HepG2 (cell line): Measurements from ENCODE around the gene NIP7. TPM values are rescaled to one million over a fixed set of nuclear protein-coding genes. Genes with fewer than 3 reads are reported as not detected.

Experiments
- BCLAF1 ChIP-seq: fragments of 450-650 bp; IDR thresholded peaks from 2 replicates; pipeline ENCODE4 v1.6.1; 2017; ENCODE audit warnings: mild to moderate bottlenecking
- BORCS8-MEF2B ChIP-seq: sonication (generic); formaldehyde crosslinking; IDR thresholded peaks from 2 replicates; pipeline ENCODE4 v1.8.0; 2022; ENCODE audit warnings: mild to moderate bottlenecking, missing genetic modification reagents
- CHD2 ChIP-seq: IDR thresholded peaks from 2 replicates; pipeline ENCODE4 v1.6.1; 2011; ENCODE audit warnings: low read depth, low read length, improper control_type of control experiment
- E2F1 ChIP-seq: sonication (generic); formaldehyde crosslinking; IDR thresholded peaks from 2 replicates; pipeline ENCODE4 v1.5.0; 2020; ENCODE audit warnings: missing genetic modification reagents
- EP300 ChIP-seq, 3 experiments: sonication (generic) in 1 of 3; formaldehyde crosslinking in 1 of 3; IDR thresholded peaks; 2 replicates each; pipeline versions ENCODE4 v1.5.1 to v1.6.1; 2011 to 2020; ENCODE audit warnings: low read depth in 2 of 3, low read length in 2 of 3, borderline replicate concordance in 1 of 3, improper control_type of control experiment in 1 of 3, mild to moderate bottlenecking in 1 of 3, missing genetic modification reagents in 1 of 3, moderate library complexity in 1 of 3
- ETV6 ChIP-seq: sonication (generic); formaldehyde crosslinking; conservative IDR thresholded peaks from 2 replicates; pipeline ENCODE4 v1.4.0; 2020; ENCODE audit warnings: missing genetic modification reagents
- ISX ChIP-seq: sonication (generic); formaldehyde crosslinking; conservative IDR thresholded peaks from 2 replicates; pipeline ENCODE4 v1.5.0; 2020; ENCODE audit warnings: missing genetic modification reagents
- MED1 ChIP-seq: sonication (generic); formaldehyde crosslinking; IDR thresholded peaks from 2 replicates; pipeline ENCODE4 v1.4.0; 2020; ENCODE audit warnings: missing genetic modification reagents
- NFE2 ChIP-seq: sonication (generic); formaldehyde crosslinking; IDR thresholded peaks from 2 replicates; pipeline ENCODE4 v1.4.0; 2020; ENCODE audit warnings: missing genetic modification reagents
- NFKBIZ ChIP-seq: IDR thresholded peaks from 2 replicates; pipeline ENCODE4 v1.6.1; 2018; ENCODE audit warnings: missing genetic modification reagents, missing compliant biosample characterization
- NONO ChIP-seq, 2 experiments: fragments of 450-650 bp in 1 of 2; sonication (generic) in 1 of 2; formaldehyde crosslinking in 1 of 2; IDR thresholded peaks in 1 of 2; conservative IDR thresholded peaks in 1 of 2; 2 replicates each; pipeline versions ENCODE4 v1.6.1 to v1.8.0; 2017 to 2022; ENCODE audit warnings: mild to moderate bottlenecking in 1 of 2, missing genetic modification reagents in 1 of 2, moderate library complexity in 1 of 2
- RELA ChIP-seq: sonication (generic); formaldehyde crosslinking; IDR thresholded peaks from 2 replicates; pipeline ENCODE4 v1.4.0; 2020; ENCODE audit warnings: missing genetic modification reagents
- SAFB2 ChIP-seq: sonication (generic); formaldehyde crosslinking; IDR thresholded peaks from 2 replicates; pipeline ENCODE4 v1.5.1; 2020; ENCODE audit warnings: missing genetic modification reagents, low read depth, mild to moderate bottlenecking, borderline replicate concordance
- SP1 ChIP-seq, 2 experiments: fragments of 450-650 bp in 1 of 2; sonication (generic) in 1 of 2; formaldehyde crosslinking in 1 of 2; IDR thresholded peaks; 2 replicates each; pipeline versions ENCODE4 v1.4.0 to v1.6.1; 2016 to 2020; ENCODE audit warnings: missing genetic modification reagents in 1 of 2
- TAF1 ChIP-seq: sonication (generic); formaldehyde crosslinking; IDR thresholded peaks from 2 replicates; pipeline ENCODE4 v1.4.0; 2020; ENCODE audit warnings: missing genetic modification reagents
- TBP ChIP-seq: sonication (generic); formaldehyde crosslinking; IDR thresholded peaks from 2 replicates; pipeline ENCODE4 v1.5.0; 2020; ENCODE audit warnings: missing genetic modification reagents
- TRAFD1 ChIP-seq: sonication (generic); formaldehyde crosslinking; IDR thresholded peaks from 2 replicates; pipeline ENCODE4 v1.5.1; 2020; ENCODE audit warnings: missing genetic modification reagents, mild to moderate bottlenecking, borderline replicate concordance
- ZNF260 ChIP-seq: sonication (generic); formaldehyde crosslinking; IDR thresholded peaks from 2 replicates; pipeline ENCODE4 v1.4.0; 2020; ENCODE audit warnings: missing genetic modification reagents, low read depth, mild to moderate bottlenecking, borderline replicate concordance
- ZNF337 ChIP-seq: sonication (generic); formaldehyde crosslinking; IDR thresholded peaks from 2 replicates; pipeline ENCODE4 v1.5.1; 2020; ENCODE audit warnings: missing genetic modification reagents, low read depth, mild to moderate bottlenecking, borderline replicate concordance
- ZNF781 ChIP-seq: sonication (generic); formaldehyde crosslinking; IDR thresholded peaks from 2 replicates; pipeline ENCODE4 v1.5.1; 2020; ENCODE audit warnings: borderline replicate concordance, mild to moderate bottlenecking, missing genetic modification reagents; ENCODE audit errors: not compliant biosample characterization
- ZSCAN22 ChIP-seq: sonication (generic); formaldehyde crosslinking; IDR thresholded peaks from 2 replicates; pipeline ENCODE4 v1.4.0; 2020; ENCODE audit warnings: mild to moderate bottlenecking, missing genetic modification reagents
- polyA plus RNA-seq, 8 experiments: library from polyadenylated mRNA; depleted of rRNA in 3 of 8; stranded (reverse) in 7 of 8; unstranded in 1 of 8; fragments of >200 nt; fragmentation: Illumina TruSeq in 4 of 8; extraction: Trizol in 4 of 8; gene quantifications; 2 replicates each; pipeline versions ENCODE4 v1.2.1 to v1.2.3, GENCODE V29; 2011 to 2016; ENCODE audit warnings: low read depth in 4 of 8, missing spikeins in 1 of 8, mixed read lengths in 1 of 8; ENCODE audit not compliant: insufficient read depth in 1 of 8
- total RNA-seq, 5 experiments: library from RNA; depleted of rRNA; stranded (reverse); fragments of >200 nt; fragmentation: Illumina TruSeq; extraction: Trizol; gene quantifications; 2 replicates each; pipeline ENCODE4 v1.2.3, GENCODE V29; 2016; ENCODE audit warnings: low read depth in 1 of 5

NIP7 gene
- total and polyA plus RNA-seq, 2 of the 13 experiments (the other 11 are each of a cell fraction or from before 2014, with no cell fraction given) = 15.3 to 114 TPM

- TF ChIP-seq SP1 (IDR thresholded peaks at IDR 0.05) = no peak
- peak; percentile 81 for TF ChIP-seq SP1 (CRISPR knock-in tag; IDR thresholded peaks at IDR 0.05)
- no peak for TF ChIP-seq TRAFD1 (CRISPR knock-in tag)
- no peak for TF ChIP-seq ZSCAN22 (CRISPR knock-in tag)
- no peak for TF ChIP-seq NFE2 (CRISPR knock-in tag)
- TF ChIP-seq CHD2 = peak; percentile 34; the same call in 1 of the 2 replicates
- peak; percentile 78 for TF ChIP-seq BORCS8-MEF2B (CRISPR knock-in tag)
- TF ChIP-seq ETV6 = 0 out of 2 replicates have a peak, but pooled peaks have one; percentile 38
- TF ChIP-seq TBP (CRISPR knock-in tag) = no peak
- no peak for TF ChIP-seq E2F1 (CRISPR knock-in tag)
- TF ChIP-seq SAFB2 (CRISPR knock-in tag) = no peak
- TF ChIP-seq NFKBIZ = no peak
- TF ChIP-seq ZNF260 (CRISPR knock-in tag) = no peak
- TF ChIP-seq ISX (CRISPR knock-in tag) = no peak; the same call in 1 of the 2 replicates
- TF ChIP-seq BCLAF1 = no peak
- TF ChIP-seq EP300 (IDR thresholded peaks at IDR 0.05; ENCODE audit: low read depth in 2 of 2, low read length in 2 of 2) = peak; percentile 14 to 54; a peak in 2 of 4 replicates
- no peak for TF ChIP-seq EP300 (CRISPR knock-in tag; IDR thresholded peaks at IDR 0.05; ENCODE audit: borderline replicate concordance)
- TF ChIP-seq MED1 (CRISPR knock-in tag) = peak; percentile 82
- 0 out of 2 replicates have a peak, but pooled peaks have one; percentile 34 for TF ChIP-seq ZNF337 (CRISPR knock-in tag)
- TF ChIP-seq NONO (IDR thresholded peaks at IDR 0.05) = no peak
- peak; percentile 96 for TF ChIP-seq NONO (CRISPR knock-in tag; conservative IDR thresholded peaks at IDR 0.05)
- TF ChIP-seq TAF1 = peak; percentile 35
- no peak for TF ChIP-seq ZNF781 (CRISPR knock-in tag)
- TF ChIP-seq RELA (CRISPR knock-in tag) = no peak
These were observed 28.7 kb upstream of the NIP7 start, which contains the start of gene VPS4A (continued) for GRCh38 chr16:69310653-69311532.
